Measurements from ENCODE around the gene CD226. TPM values are rescaled to one million over a fixed set of nuclear protein-coding genes. Genes with fewer than 3 reads are reported as not detected.

The CD226 gene
- under 0.01 and 0.59 TPM in 2 replicates for total RNA-seq

DNA sequence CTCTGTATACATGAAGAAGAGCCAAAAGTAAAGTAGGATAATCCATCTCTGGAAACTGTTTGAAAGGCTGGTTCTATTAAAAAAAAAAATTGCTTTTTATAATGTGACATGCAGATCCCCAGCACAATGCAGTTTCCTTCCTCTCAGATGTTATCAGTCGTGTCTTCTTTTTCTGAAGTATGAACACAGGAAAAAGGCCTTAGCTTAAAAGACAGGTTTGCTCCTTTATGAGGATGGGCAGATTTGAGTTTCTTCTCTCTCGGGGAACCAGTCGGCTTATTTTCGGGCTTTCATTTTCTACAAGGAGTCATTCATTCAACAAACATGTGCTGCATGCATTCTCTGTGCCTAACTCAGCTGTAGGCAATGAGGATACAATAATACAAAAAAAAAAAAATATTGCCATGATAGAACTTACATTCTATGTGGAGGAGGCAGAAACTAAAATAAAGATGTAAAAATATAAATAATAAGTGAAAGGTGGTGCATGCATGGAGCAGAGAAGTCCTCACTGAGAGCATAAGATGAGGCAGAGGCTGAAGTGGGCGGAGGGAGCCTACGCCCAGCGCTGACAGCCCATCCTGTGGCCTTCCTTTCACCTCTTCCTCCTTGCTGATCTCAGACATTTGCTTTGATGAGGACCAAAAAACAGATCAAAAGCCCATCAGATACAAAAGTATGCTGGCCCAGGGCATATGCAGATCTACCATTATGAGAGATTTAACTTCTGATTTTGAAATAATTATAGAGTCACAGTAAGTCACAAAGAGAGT, at the start of gene CD226:
CD226 (minus strand) TSS at position 513 of the 773 bp plus-strand sequence; CDS start at position 46, 467 bp downstream.

All from subcutaneous preadipocyte (primary cell).